BE2C (cell line): Measurements from ENCODE around the gene FDX2.

Source experiments
- DNase-seq: peaks from one replicate; pipeline ENCODE4 v3.0.0-alpha.2; 2020
- H3K27me3 ChIP-seq: fragments of 250-450 bp; sonication (Bioruptor Pico); 2 replicates; pipeline ENCODE4 v1.5.1; 2020; ENCODE audit warnings: mild to moderate bottlenecking
- H3K36me3 ChIP-seq: fragments of 250-450 bp; sonication (Bioruptor Pico); 2 replicates; pipeline ENCODE4 v1.5.1; 2020; ENCODE audit warnings: mild to moderate bottlenecking
- H3K4me1 ChIP-seq: fragments of 250-450 bp; sonication (Bioruptor Pico); 2 replicates; pipeline ENCODE4 v1.5.1; 2020
- H3K4me3 ChIP-seq: 2 replicates; pipeline ENCODE4 v1.5.1; 2011; ENCODE audit warnings: low read depth, low read length
- H3K9me3 ChIP-seq: fragments of 250-450 bp; sonication (Bioruptor Pico); 2 replicates; pipeline ENCODE4 v1.5.1; 2020
- TF ChIP-seq, protein P1 (sequence below): IDR thresholded peaks from 2 replicates; pipeline ENCODE4 v1.5.1; 2012; ENCODE audit warnings: mild to moderate bottlenecking, low read depth, low read length

FDX2 gene

DNA sequence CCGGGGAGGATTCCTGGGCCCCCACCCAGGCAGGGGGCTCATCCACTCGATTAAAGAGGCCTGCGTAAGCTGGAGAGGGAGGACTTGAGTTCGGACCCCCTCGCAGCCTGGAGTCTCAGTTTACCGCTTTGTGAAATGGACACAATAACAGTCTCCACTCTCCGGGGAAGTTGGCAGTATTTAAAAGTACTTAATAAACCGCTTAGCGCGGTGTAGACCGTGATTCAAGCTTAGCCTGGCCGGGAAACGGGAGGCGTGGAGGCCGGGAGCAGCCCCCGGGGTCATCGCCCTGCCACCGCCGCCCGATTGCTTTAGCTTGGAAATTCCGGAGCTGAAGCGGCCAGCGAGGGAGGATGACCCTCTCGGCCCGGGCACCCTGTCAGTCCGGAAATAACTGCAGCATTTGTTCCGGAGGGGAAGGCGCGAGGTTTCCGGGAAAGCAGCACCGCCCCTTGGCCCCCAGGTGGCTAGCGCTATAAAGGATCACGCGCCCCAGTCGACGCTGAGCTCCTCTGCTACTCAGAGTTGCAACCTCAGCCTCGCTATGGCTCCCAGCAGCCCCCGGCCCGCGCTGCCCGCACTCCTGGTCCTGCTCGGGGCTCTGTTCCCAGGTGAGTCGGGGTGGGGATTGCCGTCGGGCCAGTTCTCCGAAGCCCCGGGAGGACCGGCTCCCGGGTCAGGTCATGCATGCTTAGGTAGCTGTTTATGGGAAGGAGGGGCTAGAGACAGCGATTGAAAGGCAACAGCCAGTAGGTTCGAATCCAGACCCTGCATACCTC is 45.0 kb downstream of the FDX2 start, which contains the start of gene ICAM1:
Gene ICAM1, plus strand, starts transcription at position 505 of the 779 bp plus-strand sequence. Its CDS starts 40 bp downstream, at position 545.
- no peak for DNase-seq
- no peaks in the 10 kb centered on the region for H3K9me3 ChIP-seq
- H3K4me1 ChIP-seq: no peaks in the 10 kb centered on the region
- TF ChIP-seq, protein P1, sequence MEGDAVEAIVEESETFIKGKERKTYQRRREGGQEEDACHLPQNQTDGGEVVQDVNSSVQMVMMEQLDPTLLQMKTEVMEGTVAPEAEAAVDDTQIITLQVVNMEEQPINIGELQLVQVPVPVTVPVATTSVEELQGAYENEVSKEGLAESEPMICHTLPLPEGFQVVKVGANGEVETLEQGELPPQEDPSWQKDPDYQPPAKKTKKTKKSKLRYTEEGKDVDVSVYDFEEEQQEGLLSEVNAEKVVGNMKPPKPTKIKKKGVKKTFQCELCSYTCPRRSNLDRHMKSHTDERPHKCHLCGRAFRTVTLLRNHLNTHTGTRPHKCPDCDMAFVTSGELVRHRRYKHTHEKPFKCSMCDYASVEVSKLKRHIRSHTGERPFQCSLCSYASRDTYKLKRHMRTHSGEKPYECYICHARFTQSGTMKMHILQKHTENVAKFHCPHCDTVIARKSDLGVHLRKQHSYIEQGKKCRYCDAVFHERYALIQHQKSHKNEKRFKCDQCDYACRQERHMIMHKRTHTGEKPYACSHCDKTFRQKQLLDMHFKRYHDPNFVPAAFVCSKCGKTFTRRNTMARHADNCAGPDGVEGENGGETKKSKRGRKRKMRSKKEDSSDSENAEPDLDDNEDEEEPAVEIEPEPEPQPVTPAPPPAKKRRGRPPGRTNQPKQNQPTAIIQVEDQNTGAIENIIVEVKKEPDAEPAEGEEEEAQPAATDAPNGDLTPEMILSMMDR: no peak
- H3K27me3 ChIP-seq: peaks cover 62% of the 10 kb centered on the region
- no peak within 1 kb of the TSS for H3K4me3 ChIP-seq
- H3K36me3 ChIP-seq: no peaks in the 10 kb centered on the region

DNA sequence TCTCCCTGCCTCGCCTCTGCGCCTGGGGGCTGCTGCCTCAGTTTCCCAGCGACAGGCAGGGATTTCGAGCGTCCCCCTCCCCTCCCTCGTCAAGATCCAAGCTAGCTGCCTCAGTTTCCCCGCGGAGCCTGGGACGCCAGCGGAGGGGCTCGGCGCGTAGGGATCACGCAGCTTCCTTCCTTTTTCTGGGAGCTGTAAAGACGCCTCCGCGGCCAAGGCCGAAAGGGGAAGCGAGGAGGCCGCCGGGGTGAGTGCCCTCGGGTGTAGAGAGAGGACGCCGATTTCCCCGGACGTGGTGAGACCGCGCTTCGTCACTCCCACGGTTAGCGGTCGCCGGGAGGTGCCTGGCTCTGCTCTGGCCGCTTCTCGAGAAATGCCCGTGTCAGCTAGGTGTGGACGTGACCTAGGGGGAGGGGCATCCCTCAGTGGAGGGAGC is 45.6 kb downstream of the FDX2 start:
- TF ChIP-seq, protein P1: no peak
- Histone ChIP-seq H3K9me3 (no peaks in the 10 kb centered on the region), H3K4me3 (no peak overlapping the region), H3K36me3 (no peaks in the 10 kb centered on the region), H3K4me1 (no peaks in the 10 kb centered on the region), H3K27me3 (peaks cover 56% of the 10 kb centered on the region)
- no peak for DNase-seq

DNA sequence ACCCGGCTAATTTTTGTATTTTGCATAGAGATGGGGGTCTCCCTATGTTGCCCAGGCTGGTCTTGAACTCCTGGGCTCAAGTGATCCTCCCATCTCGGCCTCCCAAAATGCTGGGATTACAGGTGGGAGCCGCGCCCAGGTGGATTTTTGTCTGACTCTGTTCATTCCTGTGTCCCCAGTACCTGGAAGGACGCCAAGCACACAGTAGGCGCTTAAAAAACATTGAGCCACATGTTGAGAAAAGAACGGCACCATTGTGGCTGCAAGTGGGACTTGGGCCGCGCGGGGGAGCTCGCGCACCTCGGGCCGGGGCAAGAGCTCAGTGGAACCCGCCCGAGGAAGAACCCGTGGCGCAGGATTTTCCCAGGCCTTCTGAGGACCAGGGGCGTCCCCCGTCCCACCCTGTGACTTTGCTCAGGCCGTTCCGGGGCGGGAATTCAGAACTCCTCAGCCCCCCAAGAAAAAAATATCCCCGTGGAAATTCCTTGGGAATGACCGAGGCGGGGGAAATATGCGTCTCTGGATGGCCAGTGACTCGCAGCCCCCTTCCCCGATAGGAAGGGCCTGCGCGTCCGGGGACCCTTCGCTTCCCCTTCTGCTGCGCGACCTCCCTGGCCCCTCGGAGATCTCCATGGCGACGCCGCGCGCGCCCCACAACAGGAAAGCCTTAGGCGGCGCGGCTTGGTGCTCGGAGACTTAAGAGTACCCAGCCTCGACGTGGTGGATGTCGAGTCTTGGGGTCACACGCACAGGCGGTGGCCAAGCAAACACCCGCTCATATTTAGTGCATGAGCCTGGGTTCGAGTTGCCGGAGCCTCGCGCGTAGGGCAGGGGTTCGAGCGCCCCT is 46.3 kb downstream of the FDX2 start:
- Histone ChIP-seq H3K4me3 (peak overlapping the region; percentile 25; the same call in 1 of the 2 replicates), H3K27me3 (peaks cover 49% of the 10 kb centered on the region), H3K36me3 (no peaks in the 10 kb centered on the region), H3K9me3 (no peaks in the 10 kb centered on the region), H3K4me1 (no peaks in the 10 kb centered on the region)
- TF ChIP-seq, protein P1: peak; percentile 94
- DNase-seq: peak; percentile 84

DNA sequence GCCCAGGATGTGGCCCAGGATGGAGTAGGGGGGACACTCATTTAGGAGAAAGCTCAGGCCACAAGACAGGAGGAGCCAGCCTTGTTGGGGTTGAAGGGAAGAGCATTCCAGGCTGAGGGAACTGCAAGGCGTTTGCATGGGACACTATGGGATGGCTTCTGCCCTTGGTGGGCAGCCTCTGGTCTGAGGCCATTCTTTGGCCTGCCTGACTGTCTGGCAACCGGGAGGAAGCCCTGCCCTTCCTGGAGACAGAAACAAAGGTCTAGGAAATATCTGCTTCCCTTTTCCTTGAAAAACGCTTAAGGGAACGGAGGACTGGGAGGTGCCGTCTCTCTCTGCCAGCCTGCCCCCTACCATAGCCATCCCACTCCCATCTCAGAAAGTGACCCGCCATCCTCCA is 47.7 kb downstream of the FDX2 start:
- Histone ChIP-seq H3K9me3 (no peaks in the 10 kb centered on the region), H3K4me3 (no peak overlapping the region), H3K27me3 (peaks cover 36% of the 10 kb centered on the region), H3K36me3 (no peaks in the 10 kb centered on the region), H3K4me1 (no peaks in the 10 kb centered on the region)
- DNase-seq: no peak
- TF ChIP-seq, protein P1: no peak

DNA sequence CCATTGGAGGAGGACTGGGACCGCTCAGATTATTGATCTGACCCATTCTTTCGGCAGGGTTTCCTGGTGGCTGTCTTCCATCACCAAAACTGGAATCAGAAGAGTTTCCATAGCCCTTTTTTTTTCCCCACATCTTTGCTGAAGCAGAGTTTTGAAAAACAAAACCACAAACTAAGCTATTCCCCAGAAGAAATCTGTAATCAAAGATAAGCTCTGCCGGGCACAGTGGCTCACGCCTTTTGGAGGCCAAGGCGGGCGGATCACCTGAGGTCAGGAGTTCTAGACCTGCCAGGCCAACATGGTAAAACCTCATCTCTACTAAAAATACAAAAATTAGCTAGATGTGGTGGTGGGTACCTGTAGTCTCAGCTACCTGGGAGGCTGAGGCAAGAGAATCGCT is 49.1 kb downstream of the FDX2 start:
- peaks cover 23% of the 10 kb centered on the region for H3K27me3 ChIP-seq
- H3K9me3 ChIP-seq: no peaks in the 10 kb centered on the region
- no peak overlapping the region for H3K4me3 ChIP-seq
- no peaks in the 10 kb centered on the region for H3K36me3 ChIP-seq
- DNase-seq: no peak
- H3K4me1 ChIP-seq: no peaks in the 10 kb centered on the region
- TF ChIP-seq, protein P1: no peak
